HG02571 (cell line): Measurements from ENCODE around the gene SOS2.
A peak's percentile ranks its signal among the peaks of the same experiment; 100 is the strongest.

Source experiments
- ATAC-seq: cut with Tn5 transposase; IDR thresholded peaks from one replicate; pipeline ENCODE4 v1.9.1; 2021; ENCODE audit warnings: mild to moderate bottlenecking, moderate library complexity; ENCODE audit not compliant: unreplicated experiment

Gene SOS2

DNA sequence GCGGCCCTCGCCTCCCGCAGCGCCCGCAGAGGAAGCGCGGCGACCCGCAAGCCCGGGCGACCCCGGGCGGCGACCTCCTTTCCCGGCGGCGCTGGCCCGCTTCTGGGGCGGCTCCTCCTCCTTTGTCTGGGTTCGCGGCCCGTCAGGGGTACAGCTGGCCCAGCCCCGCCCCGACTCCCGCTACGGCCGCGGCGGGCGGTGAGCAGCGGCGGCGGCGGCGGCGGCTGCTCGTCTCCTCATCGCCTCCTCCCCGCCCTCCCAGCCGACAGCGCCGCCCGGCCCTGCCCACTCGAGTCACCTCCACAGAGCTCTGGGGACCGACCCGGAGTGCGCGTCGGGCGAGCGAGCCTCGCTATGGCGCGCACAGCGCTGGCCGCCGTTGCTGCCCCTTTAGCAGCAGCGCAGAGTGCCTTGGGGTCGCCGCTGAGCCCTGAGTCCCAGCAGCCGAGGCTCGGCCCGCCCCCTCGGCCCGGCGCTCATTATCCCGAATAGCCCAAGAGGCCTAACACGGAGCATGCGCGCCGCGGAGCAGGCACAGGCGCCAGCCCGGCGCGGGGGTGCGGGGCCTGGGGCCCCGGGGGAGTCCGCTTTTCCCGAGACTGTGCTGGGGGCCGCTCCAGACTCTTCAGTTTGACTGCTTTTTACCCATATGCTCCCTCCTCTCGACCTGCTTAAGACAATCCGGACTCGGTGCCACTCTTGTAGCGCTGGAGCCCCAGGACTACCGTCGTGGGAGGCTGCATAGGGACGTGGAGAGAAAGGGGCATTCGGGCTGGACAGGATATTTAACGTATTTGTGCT, at the start of gene SOS2:
SOS2 (minus strand) TSS at position 104 of the 801 bp plus-strand sequence. CDS start 295 bp downstream, outside the sequence.
- ATAC-seq: peak; percentile 88

DNA sequence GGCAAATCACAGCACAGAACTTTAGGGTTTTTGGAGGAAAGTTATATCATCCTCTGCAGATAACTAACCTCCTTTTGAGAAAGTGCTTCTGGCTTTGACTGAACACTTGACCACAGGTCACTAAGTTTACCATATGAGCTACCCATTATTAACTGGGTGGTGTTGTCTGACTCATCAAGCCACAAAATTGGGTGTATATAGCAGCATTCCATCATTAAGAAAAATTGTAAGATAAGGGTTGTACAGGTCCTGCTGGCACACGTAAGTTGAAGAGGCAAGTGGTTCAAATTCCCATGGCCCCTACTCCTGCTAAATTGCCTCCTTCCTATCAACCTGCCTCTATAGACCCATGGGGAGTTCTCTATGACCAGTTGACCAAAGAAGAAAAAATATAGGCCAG, 41.1 kb upstream of the SOS2 start:
- ATAC-seq: no peak

DNA sequence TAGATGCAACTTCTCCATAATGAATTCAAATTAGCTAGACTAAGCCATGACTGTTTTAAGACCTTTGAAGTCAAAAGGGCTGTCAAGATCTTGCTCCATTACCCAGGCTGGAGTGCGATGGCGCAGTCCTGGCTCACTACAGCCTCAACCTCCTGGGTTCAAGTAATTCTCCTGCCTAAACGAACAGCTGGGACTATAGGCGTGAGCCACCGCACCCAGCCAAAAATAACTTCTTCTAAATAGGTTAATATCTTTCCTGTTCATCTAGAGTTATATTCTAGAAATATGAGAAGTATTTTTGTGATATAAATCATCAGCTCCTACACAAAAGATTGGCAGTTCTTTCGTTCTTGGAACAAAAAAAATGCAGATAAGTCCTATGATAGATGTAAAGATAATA, 39.6 kb upstream of the SOS2 start:
- ATAC-seq: no peak

DNA sequence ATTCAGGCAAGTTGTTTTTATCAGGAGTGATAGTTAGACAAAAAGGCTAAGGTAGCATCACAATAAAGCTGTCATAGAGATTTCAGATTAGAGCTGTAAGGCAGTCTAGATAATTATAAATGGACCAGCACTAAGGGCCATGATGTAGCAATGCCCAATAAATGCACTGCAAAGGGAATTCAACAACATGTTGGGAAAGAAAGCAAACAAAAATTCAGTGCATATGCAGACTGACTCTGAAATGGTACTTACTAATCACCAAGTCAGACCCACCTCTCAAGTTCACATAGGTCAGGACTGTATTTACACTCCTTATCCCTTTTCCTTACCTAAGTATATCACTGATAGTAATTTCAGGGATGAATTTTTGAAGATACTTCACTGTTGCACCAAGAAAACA, 33.7 kb upstream of the SOS2 start:
- no peak for ATAC-seq

DNA sequence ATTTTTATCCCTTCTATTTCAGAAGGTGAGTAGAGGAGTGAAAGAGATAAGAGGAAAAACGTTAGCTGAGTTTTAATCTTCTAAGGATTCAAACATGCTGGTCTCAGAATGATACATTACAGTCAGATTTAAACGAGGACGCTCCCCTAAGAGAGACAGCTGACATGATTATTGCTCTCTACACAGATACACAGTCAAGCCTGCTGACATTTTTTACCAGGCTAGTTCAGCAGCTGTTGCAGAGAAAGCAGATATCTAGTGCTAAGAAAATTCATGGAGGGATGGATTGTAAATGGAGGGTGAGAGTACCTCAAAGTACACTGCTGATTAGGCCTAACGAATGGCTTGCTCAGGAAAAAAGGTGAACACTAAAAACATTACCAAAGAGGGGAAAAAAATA, 31.9 kb upstream of the SOS2 start:
- ATAC-seq: no peak

DNA sequence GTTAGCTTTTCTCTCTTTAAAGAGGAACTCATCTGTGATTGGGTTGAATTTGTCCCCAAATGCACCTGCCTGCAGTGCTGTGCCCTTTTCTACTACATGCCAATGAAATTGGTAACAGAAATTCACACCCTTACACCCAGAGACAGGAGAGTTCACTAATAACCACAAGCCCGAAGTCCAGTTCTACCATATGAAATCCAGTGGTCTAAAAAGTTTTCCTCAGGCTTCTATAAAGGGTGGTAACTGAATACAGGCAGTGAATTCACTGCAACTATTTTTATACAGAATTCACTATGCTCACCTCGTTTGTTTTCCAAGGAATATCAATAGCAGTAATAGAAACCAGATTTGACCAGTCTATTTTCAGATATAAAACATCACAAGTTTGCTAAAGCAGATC, 31.5 kb upstream of the SOS2 start:
- no peak for ATAC-seq

DNA sequence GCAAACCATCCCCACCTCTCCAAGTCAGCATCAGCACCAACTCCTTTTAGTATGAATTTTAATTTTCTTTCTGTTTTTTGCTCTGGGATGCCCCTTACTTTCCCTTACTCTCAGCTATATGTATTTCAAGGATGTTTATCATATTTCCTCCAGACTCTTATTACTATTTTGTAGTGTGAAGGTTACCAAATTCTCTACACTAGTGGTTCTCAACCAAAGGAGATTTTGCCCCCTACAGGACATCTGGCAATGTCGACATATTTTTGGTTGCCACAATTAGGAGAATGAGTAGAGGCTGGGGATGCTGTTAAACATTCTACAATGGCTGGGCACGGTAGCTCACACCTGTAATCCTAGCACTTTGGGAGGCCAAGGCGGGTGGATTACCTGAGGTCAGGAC, 29.1 kb upstream of the SOS2 start:
- no peak for ATAC-seq

DNA sequence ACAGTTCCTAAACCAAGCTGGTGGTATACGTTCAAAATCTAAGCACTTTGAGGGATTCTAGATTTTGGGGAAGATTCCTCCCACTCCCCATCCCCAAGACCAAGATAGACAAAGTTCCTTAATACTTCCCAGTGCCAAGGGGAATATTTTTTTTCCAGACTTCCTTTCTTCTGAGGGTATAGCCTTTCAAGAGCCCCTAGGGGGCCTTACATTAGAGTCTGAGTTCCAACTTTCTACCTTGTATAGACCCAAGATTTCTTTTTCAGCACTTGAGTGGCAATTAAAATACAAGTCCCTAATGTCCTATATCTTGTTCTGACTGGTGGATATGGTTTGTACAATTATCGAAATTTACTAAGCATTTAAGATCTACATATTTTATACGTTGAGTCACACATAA, 28.7 kb upstream of the SOS2 start:
- no peak for ATAC-seq

DNA sequence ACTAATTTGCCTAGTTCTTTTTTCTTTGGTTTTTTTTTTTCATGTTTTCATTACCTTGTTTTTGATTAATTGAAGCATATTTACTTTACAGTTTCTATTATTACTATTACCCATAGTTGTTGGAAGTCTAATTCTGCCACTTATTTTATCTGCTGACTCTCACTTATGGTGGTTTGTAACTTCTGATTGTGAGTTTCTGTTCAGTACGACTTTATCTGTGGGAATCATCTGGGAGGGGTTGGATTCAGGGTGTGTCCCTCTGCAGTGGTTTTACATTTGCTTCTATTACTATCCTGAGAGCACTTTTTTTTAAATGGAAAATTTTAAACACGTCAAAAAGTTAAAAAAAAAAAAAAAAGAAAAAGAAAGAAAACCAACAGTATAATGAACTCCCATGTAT, 26.4 kb upstream of the SOS2 start:
- ATAC-seq: no peak

DNA sequence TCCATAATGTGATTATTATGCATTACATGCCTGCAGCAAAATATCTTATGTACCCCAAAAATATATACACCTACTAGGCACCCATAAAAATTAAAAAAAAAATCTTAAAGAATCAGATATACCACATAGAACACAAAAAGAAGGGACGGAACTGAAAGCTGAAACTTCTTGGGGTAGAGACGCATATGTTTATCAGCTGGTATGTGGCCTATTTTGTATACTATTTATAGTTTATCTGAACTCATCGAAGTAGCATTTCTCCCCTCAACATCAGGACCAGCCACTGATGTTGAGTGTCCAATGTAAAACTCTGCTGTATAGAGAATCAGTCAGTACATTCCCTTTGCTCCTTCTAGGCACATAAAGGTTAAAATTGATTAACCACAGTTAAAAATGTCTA, 22.9 kb upstream of the SOS2 start:
- no peak for ATAC-seq

DNA sequence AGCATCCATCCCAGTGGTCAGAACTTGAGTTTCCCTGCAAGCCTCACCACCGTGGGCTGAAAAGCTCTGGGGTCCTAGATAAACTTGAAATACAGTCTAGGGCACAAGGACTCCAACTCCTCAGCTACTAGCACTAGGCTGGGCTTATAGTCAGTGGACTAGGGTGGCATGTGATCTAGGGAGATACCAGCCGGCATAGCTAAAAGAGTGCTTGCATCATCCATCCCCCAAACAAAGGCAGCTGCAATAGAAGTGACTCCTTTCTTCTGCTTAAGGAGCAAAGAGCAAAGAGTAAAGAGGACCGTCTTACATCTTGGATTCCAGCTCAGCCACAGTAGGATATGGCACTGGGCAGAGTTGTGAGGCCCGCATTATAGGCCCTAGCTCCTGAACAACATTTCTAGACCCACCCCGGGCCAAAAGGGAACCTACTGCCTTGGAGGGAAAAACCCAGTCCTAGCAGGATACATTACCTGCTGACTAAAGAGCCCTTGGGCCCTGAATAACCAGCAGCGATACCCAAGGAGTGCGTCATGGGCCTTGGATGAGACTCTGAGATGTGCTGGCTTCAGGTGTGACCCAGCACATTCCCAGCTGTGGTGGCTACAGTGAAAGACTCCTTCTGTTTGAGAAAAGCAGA, 17.9 kb upstream of the SOS2 start:
- no peak for ATAC-seq

DNA sequence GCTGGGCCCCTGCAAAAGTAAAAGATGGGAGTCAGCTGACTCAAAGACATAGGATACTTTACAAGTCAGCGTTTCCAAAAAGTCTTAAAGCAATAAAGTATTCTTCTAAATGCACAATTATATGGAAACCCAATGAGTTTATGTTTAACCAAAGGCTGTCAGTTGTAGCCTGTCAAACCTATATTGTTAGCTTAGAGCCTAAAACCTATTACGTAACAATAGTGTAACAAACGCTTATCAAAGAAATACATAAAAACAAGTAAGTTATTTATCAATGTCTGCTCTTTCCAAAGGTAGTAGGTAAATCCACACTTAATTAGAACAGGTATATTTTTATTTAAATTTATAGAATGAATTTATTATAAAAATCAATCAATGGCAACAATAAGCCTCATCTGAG, 15.9 kb upstream of the SOS2 start:
- no peak for ATAC-seq

DNA sequence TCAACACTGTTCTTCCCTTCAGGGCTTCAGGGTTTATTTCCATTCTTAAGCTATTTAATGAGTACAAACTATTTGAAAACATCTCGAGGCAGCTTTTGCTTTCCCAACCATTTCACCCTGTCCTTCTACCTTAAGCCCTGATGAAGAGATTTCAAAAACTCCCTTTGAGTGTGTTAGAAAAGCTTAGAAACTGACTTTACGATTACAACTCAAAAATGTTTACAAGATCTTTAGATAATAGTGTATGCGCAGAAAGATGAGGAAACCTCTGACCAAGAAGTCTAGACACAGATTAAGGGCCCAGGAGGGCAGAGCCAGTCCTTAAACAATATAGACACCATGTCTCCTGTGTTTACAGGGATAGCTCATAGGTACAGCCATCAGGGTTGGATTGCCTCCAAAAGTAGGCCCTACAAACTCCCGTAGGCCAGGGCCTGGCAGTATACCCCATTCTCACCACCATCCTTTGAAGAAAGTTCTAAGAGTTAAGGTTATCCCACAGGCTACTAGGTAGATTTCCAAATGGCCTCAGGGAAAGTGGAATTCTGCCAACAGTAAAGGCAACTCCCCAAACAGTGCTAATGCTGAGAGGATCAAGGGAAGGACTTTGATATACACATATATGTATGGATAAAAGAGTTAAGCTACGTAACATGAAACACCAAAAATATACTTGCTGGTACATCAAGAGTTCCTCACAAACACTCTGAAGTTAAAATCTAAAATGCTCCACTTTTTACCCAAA, 11.4 kb upstream of the SOS2 start:
- no peak for ATAC-seq

DNA sequence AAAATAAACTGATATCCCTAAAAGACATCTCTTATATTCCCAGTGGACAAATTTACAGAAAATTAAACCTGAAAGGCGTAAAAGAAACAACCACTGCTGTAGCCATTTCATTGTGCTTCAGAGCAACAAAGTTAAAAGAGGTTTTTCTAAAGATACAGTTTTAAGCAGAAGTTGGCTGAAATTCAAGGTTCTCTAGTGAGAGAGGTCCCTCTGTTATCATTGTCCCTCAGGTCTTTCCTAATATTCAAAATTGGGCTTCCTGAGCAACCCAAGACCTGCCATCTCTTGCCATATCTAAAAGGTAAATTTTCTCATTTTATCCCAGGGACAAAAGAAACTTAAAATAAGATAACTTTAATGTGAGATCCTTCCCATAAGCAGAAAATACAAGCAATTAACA, 10.7 kb upstream of the SOS2 start:
- ATAC-seq: no peak

DNA sequence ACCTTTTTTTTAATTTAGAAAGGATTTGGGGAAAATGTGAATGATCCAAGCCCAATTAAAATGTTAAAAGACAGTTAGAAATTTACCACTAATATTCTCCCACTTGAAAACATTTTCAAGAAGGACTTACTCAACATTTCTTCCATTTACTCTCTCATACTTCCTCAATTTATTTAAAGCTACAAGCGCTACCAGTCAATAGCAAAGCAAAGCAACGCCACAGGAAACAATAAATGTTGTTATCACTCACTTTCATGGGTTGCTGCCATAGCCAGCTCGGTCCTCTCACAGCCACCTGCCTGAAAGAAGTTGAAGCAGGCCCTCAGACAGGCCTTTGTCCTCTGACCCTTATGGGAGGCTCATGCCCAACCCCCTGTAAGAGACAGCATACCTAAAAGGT, 6.0 kb upstream of the SOS2 start:
- no peak for ATAC-seq

DNA sequence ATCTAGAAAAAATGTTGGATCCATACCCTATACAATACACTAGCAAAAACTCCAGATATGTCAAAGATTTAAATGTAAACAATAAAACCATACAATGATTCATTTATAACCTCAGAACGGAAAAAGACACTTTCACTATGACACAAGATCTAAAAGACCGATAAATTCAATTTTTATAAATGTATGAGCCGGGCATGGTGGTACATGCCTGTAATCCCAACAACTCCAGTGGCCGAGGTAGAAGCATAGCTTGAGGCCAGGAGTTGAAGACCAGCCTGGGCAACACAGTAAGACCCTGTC, 2.5 kb upstream of the SOS2 start:
- ATAC-seq: no peak

DNA sequence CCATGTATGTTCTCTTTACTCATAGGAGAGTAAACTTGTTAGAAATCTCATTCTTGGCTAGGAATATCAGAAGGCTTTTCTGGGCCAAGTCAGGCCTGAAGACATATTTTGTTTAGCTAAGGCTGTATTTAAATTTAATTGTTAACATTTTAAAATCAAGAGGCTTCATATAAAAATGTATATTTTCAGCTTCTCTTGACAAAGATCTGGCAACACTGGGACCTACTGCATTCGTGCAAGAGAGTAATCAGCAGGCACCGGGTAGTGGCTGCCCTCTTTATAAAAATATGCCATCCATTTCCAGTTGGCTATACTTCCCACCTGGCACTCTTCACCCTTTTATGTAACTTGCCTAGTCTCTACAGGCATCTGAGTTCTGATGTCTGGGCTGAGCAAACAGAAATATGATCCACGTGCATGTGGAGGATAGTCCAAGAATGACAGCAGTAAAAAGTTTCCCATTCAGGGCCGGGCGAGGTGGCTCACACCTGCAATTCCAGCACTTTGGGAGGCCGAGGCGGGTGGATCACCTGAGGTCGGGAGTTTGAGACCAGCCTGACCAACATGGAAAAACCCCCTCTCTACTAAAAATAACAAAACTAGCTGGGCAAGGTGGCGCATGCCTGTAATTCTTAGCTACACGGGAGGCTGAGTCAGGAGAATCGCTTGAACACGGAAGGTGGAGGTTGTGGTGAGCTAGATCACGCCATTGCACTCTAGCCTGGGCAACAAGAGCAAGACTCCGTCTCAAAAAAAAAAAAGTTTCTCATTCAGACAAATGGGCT, 2.0 kb upstream of the SOS2 start:
- ATAC-seq: no peak

DNA sequence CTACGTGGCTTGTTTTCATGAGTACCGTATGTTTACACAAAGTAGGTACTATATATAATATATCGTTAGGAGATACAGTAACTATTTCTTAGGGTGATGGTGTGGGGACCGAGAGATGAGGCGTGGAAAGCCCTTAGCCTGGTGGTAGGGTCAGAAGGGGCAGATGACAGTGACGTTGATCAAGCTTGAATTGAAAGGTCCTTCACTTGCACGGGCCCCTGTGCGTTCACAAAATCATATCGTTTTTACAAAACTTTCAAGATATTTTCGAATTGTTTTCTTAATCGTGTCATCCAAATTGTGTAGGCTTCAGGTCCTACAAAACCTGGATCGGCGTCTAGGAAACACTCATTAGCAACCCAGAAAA, 881 bp upstream of the SOS2 start:
- ATAC-seq: no peak

DNA sequence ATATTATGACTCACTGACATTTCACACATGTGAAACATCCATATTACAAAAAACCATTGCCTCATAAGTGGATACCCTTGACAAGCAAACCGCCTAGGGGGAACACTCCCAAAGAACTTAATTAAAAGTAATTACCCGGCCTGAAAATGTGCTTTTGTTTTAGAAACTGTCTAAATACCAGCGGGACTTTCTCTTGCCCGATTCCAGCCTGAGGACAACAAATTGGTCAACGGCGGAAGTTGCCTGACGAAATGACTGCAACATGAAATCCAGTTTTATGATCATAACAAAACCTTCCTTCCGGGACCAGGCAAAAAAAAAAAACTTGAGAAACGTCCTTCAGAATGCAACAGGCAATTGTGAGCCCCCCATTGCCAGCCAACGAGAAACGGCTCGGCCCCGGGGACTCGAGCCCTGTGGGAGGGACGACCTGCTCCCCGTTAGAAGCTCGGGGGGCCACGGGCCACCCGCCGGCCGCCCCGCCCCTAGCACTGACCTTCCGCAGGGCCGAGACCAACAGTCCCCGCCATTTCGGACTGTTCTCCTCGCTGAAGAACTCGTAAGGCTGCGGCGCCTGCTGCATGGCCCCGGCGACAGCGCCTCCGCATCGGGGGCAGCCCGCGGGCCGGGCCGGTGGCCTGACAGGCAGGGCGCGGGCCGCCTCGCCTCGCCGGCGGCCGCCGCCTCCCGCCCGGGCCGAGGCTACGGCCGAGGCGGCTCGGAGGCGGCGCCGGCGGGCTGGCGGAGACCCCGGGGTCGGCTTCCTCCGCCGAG, 490 bp downstream of the SOS2 start:
- peak; percentile 34 for ATAC-seq

DNA sequence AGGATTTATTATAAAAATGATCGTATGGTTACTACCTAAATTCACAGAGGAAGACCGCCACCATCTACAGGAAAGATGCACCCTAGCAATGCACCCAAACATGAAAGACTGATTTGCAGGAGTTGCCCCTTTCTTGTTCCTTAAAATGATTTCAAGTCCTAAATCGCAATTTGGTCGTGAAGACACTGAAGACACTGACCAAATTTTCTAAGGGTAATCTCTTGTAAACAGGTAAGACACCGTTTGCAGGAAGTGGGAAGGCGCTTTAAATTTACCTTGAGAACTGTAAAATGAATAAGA, 1.0 kb downstream of the SOS2 start:
- no peak for ATAC-seq

DNA sequence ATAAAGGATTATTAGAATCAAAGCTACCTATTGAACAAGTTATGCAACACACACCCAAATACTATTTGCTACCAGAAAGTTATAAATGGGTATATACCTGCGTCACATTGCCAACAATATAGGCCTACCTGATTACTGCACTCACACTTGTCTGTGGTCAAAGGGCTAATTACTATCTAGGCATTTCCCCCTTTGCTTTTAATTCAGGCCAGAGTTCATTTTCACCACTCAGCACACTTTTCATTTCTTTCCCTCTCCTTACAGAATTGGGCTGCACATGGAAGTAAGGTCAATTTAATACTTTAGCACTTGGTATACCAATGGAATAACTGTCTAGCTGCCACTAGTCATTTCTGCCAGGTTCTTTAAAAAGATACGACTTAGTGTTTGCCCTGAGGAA, 1.7 kb downstream of the SOS2 start:
- ATAC-seq: no peak
